DOHH2 (cell line): Measurements from ENCODE around the gene GLP2R.

Source experiments
- H3F3A ChIP-seq: fragments of 200-600 bp; sonication (generic), shearing (Covaris generic); 2 replicates; pipeline ENCODE4 v1.6.0; 2016; ENCODE audit warnings: antibody characterized with exemption, mild to moderate bottlenecking; ENCODE audit not compliant: control insufficient read depth, insufficient read depth
- H3K27ac ChIP-seq: fragments of 200-600 bp; sonication (generic); 2 replicates; pipeline ENCODE4 v1.5.1; 2014; ENCODE audit warnings: low read depth, mild to moderate bottlenecking, low read length, moderate library complexity
- H3K27me3 ChIP-seq: fragments of 200-600 bp; sonication (generic); 2 replicates; pipeline ENCODE4 v1.6.1; 2014; ENCODE audit warnings: mild to moderate bottlenecking, low read length, mixed read lengths; ENCODE audit not compliant: control insufficient read depth
- H3K36me3 ChIP-seq: fragments of 200-600 bp; sonication (generic); 2 replicates; pipeline ENCODE4 v1.6.1; 2014; ENCODE audit warnings: mild to moderate bottlenecking, low read length, moderate library complexity, mixed read lengths; ENCODE audit not compliant: control insufficient read depth
- H3K4me1 ChIP-seq: fragments of 200-600 bp; sonication (generic); 2 replicates; pipeline ENCODE4 v1.6.1; 2014; ENCODE audit warnings: mild to moderate bottlenecking, low read length, mixed read lengths; ENCODE audit not compliant: control insufficient read depth
- H3K4me2 ChIP-seq: fragments of 200-600 bp; sonication (generic); 2 replicates; pipeline ENCODE4 v1.6.0; 2014; ENCODE audit warnings: mild to moderate bottlenecking, low read length, moderate library complexity
- H3K4me3 ChIP-seq: fragments of 200-600 bp; sonication (generic); 2 replicates; pipeline ENCODE4 v1.5.1; 2014; ENCODE audit warnings: mild to moderate bottlenecking, low read length, mixed read lengths
- H3K79me2 ChIP-seq: fragments of 200-600 bp; sonication (generic); 2 replicates; pipeline ENCODE4 v1.6.1; 2014; ENCODE audit warnings: mild to moderate bottlenecking, low read length, mixed read lengths; ENCODE audit not compliant: control insufficient read depth
- H3K9me2 ChIP-seq: fragments of 200-600 bp; sonication (generic); replicated peaks from 2 replicates; pipeline ENCODE4 v1.6.1; 2014; ENCODE audit warnings: mild to moderate bottlenecking, low read length, mixed read lengths; ENCODE audit not compliant: control insufficient read depth
- H3K9me3 ChIP-seq: fragments of 200-600 bp; sonication (generic); 2 replicates; pipeline ENCODE4 v1.6.1; 2014; ENCODE audit warnings: antibody characterized with exemption, low read length, mixed read lengths; ENCODE audit not compliant: control insufficient read depth, insufficient read depth
- H4K20me1 ChIP-seq: fragments of 200-600 bp; sonication (generic); 2 replicates; pipeline ENCODE4 v1.6.0; 2014; ENCODE audit warnings: low read depth, mild to moderate bottlenecking, antibody characterized with exemption, low read length, moderate library complexity; ENCODE audit not compliant: control insufficient read depth, insufficient read depth
- CTCF ChIP-seq: fragments of 200-600 bp; sonication (generic); IDR thresholded peaks from one replicate; pipeline ENCODE4 v1.5.1; 2014; ENCODE audit warnings: antibody characterized with exemption, mild to moderate bottlenecking, low read depth, low read length; ENCODE audit not compliant: poor library complexity, severe bottlenecking
- EZH2phosphoT487 ChIP-seq: fragments of 200-600 bp; sonication (generic); IDR thresholded peaks from 2 replicates; pipeline ENCODE4 v1.6.1; 2017; ENCODE audit warnings: borderline replicate concordance, mild to moderate bottlenecking, antibody characterized with exemption, low read length, moderate library complexity, mixed read lengths

The GLP2R gene

DNA sequence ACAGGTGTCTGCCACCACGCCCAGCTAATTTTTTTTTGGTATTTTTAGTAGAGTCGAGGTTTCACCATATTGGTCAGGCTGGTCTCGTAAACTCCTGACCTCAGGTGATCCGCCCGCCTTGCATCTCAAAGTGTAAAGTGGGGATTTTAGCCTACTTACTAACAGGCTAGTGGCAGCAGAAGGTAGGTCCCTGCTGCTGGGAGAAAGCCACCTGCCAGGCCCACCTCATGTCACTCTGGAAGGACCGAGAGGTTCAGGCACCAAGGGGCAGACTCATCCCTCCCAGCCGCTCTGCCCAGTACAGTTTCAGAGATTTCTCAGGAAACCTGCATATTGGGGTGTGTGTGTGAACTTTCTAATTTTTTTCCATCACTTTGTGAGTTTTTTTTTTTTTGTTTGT is 81.4 kb downstream of the GLP2R start:
- TF ChIP-seq CTCF (no peak), EZH2phosphoT487 (no peak)
- no peak overlapping the region for H3K4me3 ChIP-seq
- no peaks in the 10 kb centered on the region for H3K4me1 ChIP-seq
- H3K27ac ChIP-seq, result no peak overlapping the region
- no peak overlapping the region for H3K4me2 ChIP-seq
- no peaks in the 10 kb centered on the region for H3K27me3 ChIP-seq
- H3K79me2 ChIP-seq, result no peaks in the 10 kb centered on the region
- no peaks in the 10 kb centered on the region for H3K36me3 ChIP-seq
- no peaks in the 10 kb centered on the region for H3K9me2 ChIP-seq
- no peaks in the 10 kb centered on the region for H3K9me3 ChIP-seq
- H4K20me1 ChIP-seq, result no peaks in the 10 kb centered on the region
- no peaks in the 10 kb centered on the region for H3F3A ChIP-seq

GRCh38 chr17:9907883-9908648 is 82.3 kb downstream of the GLP2R start:
- H3K4me3 ChIP-seq, result no peak overlapping the region
- H3K27me3 ChIP-seq, result no peaks in the 10 kb centered on the region
- H3K27ac ChIP-seq, result no peak overlapping the region
- TF ChIP-seq CTCF (no peak), EZH2phosphoT487 (no peak)
- no peaks in the 10 kb centered on the region for H3K36me3 ChIP-seq
- no peaks in the 10 kb centered on the region for H3K4me1 ChIP-seq
- no peaks in the 10 kb centered on the region for H3F3A ChIP-seq
- H3K9me2 ChIP-seq, result no peaks in the 10 kb centered on the region
- H4K20me1 ChIP-seq, result no peaks in the 10 kb centered on the region
- H3K4me2 ChIP-seq, result no peak overlapping the region
- no peaks in the 10 kb centered on the region for H3K9me3 ChIP-seq
- no peaks in the 10 kb centered on the region for H3K79me2 ChIP-seq

GRCh38 chr17:9908649-9909042 is 82.9 kb downstream of the GLP2R start:
- TF ChIP-seq CTCF (no peak), EZH2phosphoT487 (no peak)
- H3K9me2 ChIP-seq, result no peaks in the 10 kb centered on the region
- no peaks in the 10 kb centered on the region for H3F3A ChIP-seq
- H3K27ac ChIP-seq, result no peak overlapping the region
- H3K4me2 ChIP-seq, result no peak overlapping the region
- no peak overlapping the region for H3K4me3 ChIP-seq
- no peaks in the 10 kb centered on the region for H3K79me2 ChIP-seq
- H4K20me1 ChIP-seq, result no peaks in the 10 kb centered on the region
- no peaks in the 10 kb centered on the region for H3K4me1 ChIP-seq
- H3K36me3 ChIP-seq, result no peaks in the 10 kb centered on the region
- no peaks in the 10 kb centered on the region for H3K9me3 ChIP-seq
- no peaks in the 10 kb centered on the region for H3K27me3 ChIP-seq
